ENCODE data around the gene AACS. TPM values are rescaled to one million over a fixed set of nuclear protein-coding genes. Genes with fewer than 3 reads are reported as not detected.

AACS gene
- total and polyA plus RNA-seq, 2 of the 8 experiments (the other 6 are each of a cell fraction or from before 2014, with no cell fraction given), result 51.9 to 52.4 TPM

- no peak for TF ChIP-seq GABPA (IDR thresholded peaks at IDR 0.05; ENCODE audit: borderline replicate concordance, insufficient read depth, low read length)
- TF ChIP-seq ATF3 (IDR thresholded peaks at IDR 0.05; ENCODE audit: insufficient read depth, low read depth, low read length), result no peak
Observed at GRCh38 chr12:125090437-125090836, 25.2 kb downstream of the AACS start (continued).

Measured in H1 (cell line).